ENCODE data around the gene C10orf67.

GRCh38 chr10:23345861-23346260, 1.3 kb upstream of the C10orf67 start:
- TF ChIP-seq REST (IDR thresholded peaks at IDR 0.05; ENCODE audit: insufficient replicate concordance, low read depth) (no peak), CTCF (IDR thresholded peaks at IDR 0.05; ENCODE audit: insufficient read depth, low read length) (no peak), POLR2AphosphoS5 (IDR thresholded peaks at IDR 0.05; ENCODE audit: low read depth) (no peak), SPI1 (IDR thresholded peaks at IDR 0.05; ENCODE audit: borderline replicate concordance, low read depth) (no peak)

Measured in HL-60 (cell line).